AG04450 (cell line): ENCODE results near the gene MAP2K3. TPM values are rescaled to one million over a fixed set of nuclear protein-coding genes. Genes with fewer than 3 reads are reported as not detected.
"Not testable (repeated sequence)": the region's sequence is repeated elsewhere in the genome, so short reads cannot be mapped to it uniquely, and the experiment has no call there.

ENCODE experiments used
- CTCF ChIA-PET: fragments of 300-600, 350-600 bp; formaldehyde crosslinking; extraction: SDS; loops from one replicate; lab custom pipeline; 2022; ENCODE audit warnings: antibody characterized with exemption, inconsistent platforms; lab: Charles Lee
- POLR2A ChIA-PET: fragments of 350-600 bp; formaldehyde crosslinking; extraction: SDS; loops from one replicate; lab custom pipeline; 2021; ENCODE audit warnings: antibody characterized with exemption, inconsistent platforms; lab: Yijun Ruan, JAX
- DNase-seq: peaks from one replicate; pipeline ENCODE4 v3.0.0-alpha.2; 2011; ENCODE audit warnings: low read depth, low spot score
- H3K27ac ChIP-seq: one replicate; pipeline ENCODE4 v1.5.1; 2012; ENCODE audit warnings: low read depth, low read length, control low read depth
- H3K27me3 ChIP-seq: one replicate; pipeline ENCODE4 v1.6.0; 2012; ENCODE audit warnings: low read length; ENCODE audit not compliant: control insufficient read depth, insufficient read depth
- H3K4me3 ChIP-seq: 2 replicates; pipeline ENCODE4 v1.5.1; 2011; ENCODE audit warnings: mild to moderate bottlenecking, low read depth, low read length, control low read depth
- H3K9me3 ChIP-seq: 2 replicates; pipeline ENCODE4 v1.5.1; 2012; ENCODE audit warnings: low read length; ENCODE audit not compliant: control insufficient read depth, insufficient read depth
- CTCF ChIP-seq: IDR thresholded peaks from 2 replicates; pipeline ENCODE4 v1.5.1; 2011; ENCODE audit warnings: low read depth, low read length, control low read depth, inconsistent platforms
- polyA plus RNA-seq: library from polyadenylated mRNA; depleted of rRNA; stranded (reverse); fragments of >200 nt; gene quantifications from 2 replicates; pipeline ENCODE4 v1.2.3, GENCODE V29; 2011

Gene MAP2K3
- polyA plus RNA-seq, 1 experiment, result 13.7 TPM

- POLR2A ChIA-PET, H3K4me3 ChIP-seq, H3K27me3 ChIP-seq, DNase-seq, CTCF ChIA-PET, H3K27ac ChIP-seq, H3K9me3 ChIP-seq: not testable (repeated sequence)
Observed at GRCh38 chr17:21328778-21329177, 44.3 kb downstream of the MAP2K3 start.

GRCh38 chr17:21330436-21331160 is 46.1 kb downstream of the MAP2K3 start:
- Histone ChIP-seq H3K27me3 (no peaks in the 10 kb centered on the region), H3K9me3 (peaks cover 4% of the 10 kb centered on the region), H3K4me3 (no peak overlapping the region), H3K27ac (no peak overlapping the region)
- POLR2A ChIA-PET, result no interaction called here
- CTCF ChIA-PET, result no interaction called here
- no peak for TF ChIP-seq CTCF
- DNase-seq, result no peak

GRCh38 chr17:21336541-21337294 is 52.2 kb downstream of the MAP2K3 start:
- H3K27ac ChIP-seq, POLR2A ChIA-PET, H3K27me3 ChIP-seq, H3K4me3 ChIP-seq, DNase-seq, CTCF ChIA-PET, H3K9me3 ChIP-seq: not testable (repeated sequence)

- H3K4me3 ChIP-seq, POLR2A ChIA-PET, H3K27ac ChIP-seq, H3K27me3 ChIP-seq, DNase-seq, CTCF ChIA-PET: not testable (repeated sequence)
- peaks cover 10% of the 10 kb centered on the region for H3K9me3 ChIP-seq
Observed at GRCh38 chr17:21337981-21338625, 53.6 kb downstream of the MAP2K3 start.

GRCh38 chr17:21339011-21339410 is 54.5 kb downstream of the MAP2K3 start:
- ChIA-PET CTCF (no interaction called here), POLR2A (no interaction called here)
- no peak overlapping the region for H3K27ac ChIP-seq
- H3K27me3 ChIP-seq, result no peaks in the 10 kb centered on the region
- no peak overlapping the region for H3K4me3 ChIP-seq
- peaks cover 10% of the 10 kb centered on the region for H3K9me3 ChIP-seq
- no peak for TF ChIP-seq CTCF
- DNase-seq, result no peak

GRCh38 chr17:21339571-21339970 is 55.1 kb downstream of the MAP2K3 start:
- H3K27ac ChIP-seq, DNase-seq, H3K27me3 ChIP-seq, CTCF ChIA-PET, H3K4me3 ChIP-seq, POLR2A ChIA-PET: not testable (repeated sequence)
- H3K9me3 ChIP-seq, result peaks cover 10% of the 10 kb centered on the region

- H3K27ac ChIP-seq, POLR2A ChIA-PET, DNase-seq, H3K27me3 ChIP-seq, CTCF ChIA-PET, H3K4me3 ChIP-seq: not testable (repeated sequence)
- H3K9me3 ChIP-seq, result peaks cover 16% of the 10 kb centered on the region
Observed at GRCh38 chr17:21340407-21340806, 55.9 kb downstream of the MAP2K3 start.

- H3K27me3 ChIP-seq, DNase-seq, POLR2A ChIA-PET, H3K27ac ChIP-seq, CTCF ChIA-PET, H3K4me3 ChIP-seq: not testable (repeated sequence)
- peaks cover 16% of the 10 kb centered on the region for H3K9me3 ChIP-seq
Observed at GRCh38 chr17:21341279-21341678, 56.8 kb downstream of the MAP2K3 start.

GRCh38 chr17:21341925-21342540 is 57.5 kb downstream of the MAP2K3 start:
- DNase-seq, POLR2A ChIA-PET, H3K27me3 ChIP-seq, H3K27ac ChIP-seq, H3K4me3 ChIP-seq, CTCF ChIA-PET: not testable (repeated sequence)
- peaks cover 16% of the 10 kb centered on the region for H3K9me3 ChIP-seq
